Osteoblast (primary cell): ENCODE results near the gene ZNF559. TPM values are rescaled to one million over a fixed set of nuclear protein-coding genes. Genes with fewer than 3 reads are reported as not detected.

ENCODE experiments used
- DNase-seq: peaks from one replicate; pipeline ENCODE4 v3.0.0; 2011; ENCODE audit warnings: low spot score, mixed read lengths; ENCODE audit not compliant: insufficient read length; ENCODE audit errors: missing footprints
- H2AFZ ChIP-seq: 2 replicates; pipeline ENCODE4 v1.6.0; 2011; ENCODE audit warnings: mild to moderate bottlenecking, low read length
- H3K27ac ChIP-seq: 2 replicates; pipeline ENCODE4 v1.5.1; 2011; ENCODE audit warnings: mild to moderate bottlenecking, low read depth, low read length, moderate library complexity
- H3K27me3 ChIP-seq: 2 replicates; pipeline ENCODE4 v1.6.0; 2012; ENCODE audit warnings: mild to moderate bottlenecking, control low read depth, inconsistent platforms, low read length, moderate library complexity; ENCODE audit not compliant: insufficient read depth
- H3K36me3 ChIP-seq: 2 replicates; pipeline ENCODE4 v1.5.1; 2011; ENCODE audit warnings: mild to moderate bottlenecking, low read length, control low read depth, moderate library complexity; ENCODE audit not compliant: insufficient read depth
- H3K4me1 ChIP-seq: 2 replicates; pipeline ENCODE4 v1.5.1; 2011; ENCODE audit warnings: mild to moderate bottlenecking, low read length, control low read depth, moderate library complexity; ENCODE audit not compliant: insufficient read depth
- H3K4me2 ChIP-seq: 2 replicates; pipeline ENCODE4 v1.6.0; 2011; ENCODE audit warnings: mild to moderate bottlenecking, low read length; ENCODE audit not compliant: insufficient read depth
- H3K4me3 ChIP-seq: fragments of 200-600 bp; sonication (generic); 3 replicates; pipeline ENCODE4 v1.5.1; 2012; ENCODE audit warnings: mild to moderate bottlenecking, low read length, inconsistent platforms; ENCODE audit not compliant: insufficient read depth
- H3K79me2 ChIP-seq: 2 replicates; pipeline ENCODE4 v1.6.0; 2012; ENCODE audit warnings: mild to moderate bottlenecking, low read length, control low read depth, inconsistent platforms; ENCODE audit not compliant: insufficient read depth
- H3K9me3 ChIP-seq: 2 replicates; pipeline ENCODE4 v1.5.1; 2011; ENCODE audit warnings: low read depth, low read length, control low read depth
- H4K20me1 ChIP-seq: 2 replicates; pipeline ENCODE4 v1.6.0; 2012; ENCODE audit warnings: mild to moderate bottlenecking, low read length, control low read depth; ENCODE audit not compliant: insufficient read depth
- total RNA-seq: library from RNA; depleted of rRNA; stranded (reverse); fragments of >200 nt; gene quantifications from 2 replicates; pipeline ENCODE4 v1.2.3, GENCODE V29; 2012
- TF ChIP-seq, protein P1 (sequence below): IDR thresholded peaks from 2 replicates; pipeline ENCODE4 v1.5.1; 2011; ENCODE audit warnings: mild to moderate bottlenecking, low read depth, low read length, moderate library complexity; ENCODE audit errors: extremely low read depth

ZNF559 gene
- total RNA-seq, 1 donor, result 15.2 TPM

DNA sequence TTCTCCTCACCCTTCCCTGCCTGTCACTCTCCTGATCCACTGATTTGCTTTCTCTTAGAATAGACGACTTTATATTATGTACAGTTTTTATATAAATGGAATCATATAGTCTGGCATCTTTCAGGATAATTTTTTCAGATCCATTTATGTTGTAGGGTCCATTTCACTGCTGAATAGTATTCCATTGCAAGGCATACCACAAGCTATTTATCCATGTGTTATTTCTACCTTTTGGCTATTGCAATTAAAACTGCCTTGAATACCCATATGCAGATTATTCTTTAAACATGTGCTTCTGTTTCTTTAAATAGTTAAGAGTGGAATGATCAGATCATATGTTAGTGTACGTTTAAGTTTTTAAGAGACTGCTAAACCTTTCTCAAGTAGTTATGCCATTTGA, 21.0 kb downstream of the ZNF559 start:
- H3K4me2 ChIP-seq, result no peak overlapping the region
- no peaks in the 10 kb centered on the region for H3K4me1 ChIP-seq
- no peaks in the 10 kb centered on the region for H3K79me2 ChIP-seq
- TF ChIP-seq, protein P1, sequence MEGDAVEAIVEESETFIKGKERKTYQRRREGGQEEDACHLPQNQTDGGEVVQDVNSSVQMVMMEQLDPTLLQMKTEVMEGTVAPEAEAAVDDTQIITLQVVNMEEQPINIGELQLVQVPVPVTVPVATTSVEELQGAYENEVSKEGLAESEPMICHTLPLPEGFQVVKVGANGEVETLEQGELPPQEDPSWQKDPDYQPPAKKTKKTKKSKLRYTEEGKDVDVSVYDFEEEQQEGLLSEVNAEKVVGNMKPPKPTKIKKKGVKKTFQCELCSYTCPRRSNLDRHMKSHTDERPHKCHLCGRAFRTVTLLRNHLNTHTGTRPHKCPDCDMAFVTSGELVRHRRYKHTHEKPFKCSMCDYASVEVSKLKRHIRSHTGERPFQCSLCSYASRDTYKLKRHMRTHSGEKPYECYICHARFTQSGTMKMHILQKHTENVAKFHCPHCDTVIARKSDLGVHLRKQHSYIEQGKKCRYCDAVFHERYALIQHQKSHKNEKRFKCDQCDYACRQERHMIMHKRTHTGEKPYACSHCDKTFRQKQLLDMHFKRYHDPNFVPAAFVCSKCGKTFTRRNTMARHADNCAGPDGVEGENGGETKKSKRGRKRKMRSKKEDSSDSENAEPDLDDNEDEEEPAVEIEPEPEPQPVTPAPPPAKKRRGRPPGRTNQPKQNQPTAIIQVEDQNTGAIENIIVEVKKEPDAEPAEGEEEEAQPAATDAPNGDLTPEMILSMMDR, result no peak
- no peaks in the 10 kb centered on the region for H3K27me3 ChIP-seq
- H3K9me3 ChIP-seq, result peaks cover 52% of the 10 kb centered on the region
- H3K27ac ChIP-seq, result no peak overlapping the region
- no peak overlapping the region for H3K4me3 ChIP-seq
- H2AFZ ChIP-seq, result no peak overlapping the region
- DNase-seq, result no peak
- H3K36me3 ChIP-seq, result peaks cover 23% of the 10 kb centered on the region
- H4K20me1 ChIP-seq, result no peaks in the 10 kb centered on the region

DNA sequence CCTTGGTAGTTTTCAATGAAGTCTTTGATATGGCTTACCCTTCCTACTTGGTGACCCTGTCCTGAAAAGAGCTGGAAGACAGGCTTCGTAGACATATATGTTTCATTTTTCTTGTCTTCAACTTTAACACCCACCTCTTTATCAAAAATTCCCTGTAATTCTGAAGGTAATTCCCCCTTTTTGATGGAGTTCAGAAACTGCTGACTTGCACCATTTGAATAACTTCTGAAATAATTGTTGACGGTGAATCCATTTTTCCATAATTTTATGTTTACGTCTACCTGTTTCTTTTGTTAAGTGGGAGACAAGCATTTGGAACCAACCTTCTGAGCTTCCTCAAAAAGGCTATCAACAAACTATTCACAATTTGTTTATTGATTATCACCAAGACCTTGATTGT, 24.3 kb downstream of the ZNF559 start:
- no peaks in the 10 kb centered on the region for H3K27me3 ChIP-seq
- TF ChIP-seq, protein P1, result no peak
- no peak overlapping the region for H3K4me2 ChIP-seq
- H3K4me3 ChIP-seq, result no peak overlapping the region
- no peaks in the 10 kb centered on the region for H3K4me1 ChIP-seq
- H4K20me1 ChIP-seq, result no peaks in the 10 kb centered on the region
- no peak for DNase-seq
- no peak overlapping the region for H2AFZ ChIP-seq
- peaks cover 30% of the 10 kb centered on the region for H3K9me3 ChIP-seq
- H3K79me2 ChIP-seq, result no peaks in the 10 kb centered on the region
- no peak overlapping the region for H3K27ac ChIP-seq
- peaks cover 9% of the 10 kb centered on the region for H3K36me3 ChIP-seq

DNA sequence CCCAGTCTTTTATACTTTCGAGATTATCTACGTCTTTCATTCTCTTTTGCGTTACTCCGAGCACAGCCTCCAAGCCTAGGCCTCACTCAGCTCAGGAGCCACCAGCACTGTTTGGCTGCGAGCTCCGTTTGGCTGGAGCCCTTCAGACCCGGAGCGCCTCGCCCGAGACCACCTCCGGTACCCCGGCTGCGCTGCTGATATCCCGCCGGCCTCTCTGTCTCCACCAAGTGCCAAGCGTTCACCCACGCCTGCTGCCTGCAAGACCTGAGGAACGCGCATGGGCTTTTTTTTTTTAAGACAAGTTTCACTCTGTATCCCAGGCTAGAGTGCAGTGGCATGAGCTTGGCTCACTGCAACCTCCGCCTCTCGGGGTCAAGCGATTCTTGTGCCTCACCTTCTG, 24.7 kb downstream of the ZNF559 start:
- no peak for DNase-seq
- Histone ChIP-seq H3K9me3 (peaks cover 26% of the 10 kb centered on the region), H3K27me3 (no peaks in the 10 kb centered on the region), H4K20me1 (no peaks in the 10 kb centered on the region), H3K79me2 (no peaks in the 10 kb centered on the region), H3K4me1 (no peaks in the 10 kb centered on the region), H3K27ac (no peak overlapping the region), H2AFZ (no peak overlapping the region), H3K4me2 (no peak overlapping the region), H3K4me3 (no peak overlapping the region), H3K36me3 (peaks cover 6% of the 10 kb centered on the region)
- TF ChIP-seq, protein P1, result no peak

DNA sequence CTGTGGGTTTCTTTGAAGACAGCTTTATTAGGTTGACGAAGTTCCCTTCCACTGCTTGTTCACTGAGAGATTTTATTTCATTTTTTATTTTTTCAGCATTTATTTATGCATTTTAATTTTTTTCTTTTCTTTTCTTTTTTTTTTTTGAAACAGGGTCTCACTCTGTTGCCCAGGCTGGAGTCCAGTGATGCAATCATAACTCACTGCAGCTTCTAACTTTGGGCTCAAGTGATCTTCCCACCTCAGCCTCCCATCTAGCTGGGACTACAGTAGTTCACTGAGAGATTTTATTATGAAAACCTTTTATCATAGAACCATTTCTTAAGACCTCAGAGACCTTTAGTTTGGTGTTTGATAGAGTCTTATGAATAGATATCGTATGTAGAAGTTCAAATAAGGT, 28.5 kb downstream of the ZNF559 start:
- no peaks in the 10 kb centered on the region for H4K20me1 ChIP-seq
- H3K27ac ChIP-seq, result no peak overlapping the region
- TF ChIP-seq, protein P1, result no peak
- H3K27me3 ChIP-seq, result no peaks in the 10 kb centered on the region
- no peak for DNase-seq
- H3K36me3 ChIP-seq, result no peaks in the 10 kb centered on the region
- no peaks in the 10 kb centered on the region for H3K4me1 ChIP-seq
- peaks cover 6% of the 10 kb centered on the region for H3K9me3 ChIP-seq
- H3K4me3 ChIP-seq, result no peak overlapping the region
- no peak overlapping the region for H3K4me2 ChIP-seq
- no peak overlapping the region for H2AFZ ChIP-seq
- H3K79me2 ChIP-seq, result no peaks in the 10 kb centered on the region
